ENCODE results near the gene PRR14.

The PRR14 gene

DNA sequence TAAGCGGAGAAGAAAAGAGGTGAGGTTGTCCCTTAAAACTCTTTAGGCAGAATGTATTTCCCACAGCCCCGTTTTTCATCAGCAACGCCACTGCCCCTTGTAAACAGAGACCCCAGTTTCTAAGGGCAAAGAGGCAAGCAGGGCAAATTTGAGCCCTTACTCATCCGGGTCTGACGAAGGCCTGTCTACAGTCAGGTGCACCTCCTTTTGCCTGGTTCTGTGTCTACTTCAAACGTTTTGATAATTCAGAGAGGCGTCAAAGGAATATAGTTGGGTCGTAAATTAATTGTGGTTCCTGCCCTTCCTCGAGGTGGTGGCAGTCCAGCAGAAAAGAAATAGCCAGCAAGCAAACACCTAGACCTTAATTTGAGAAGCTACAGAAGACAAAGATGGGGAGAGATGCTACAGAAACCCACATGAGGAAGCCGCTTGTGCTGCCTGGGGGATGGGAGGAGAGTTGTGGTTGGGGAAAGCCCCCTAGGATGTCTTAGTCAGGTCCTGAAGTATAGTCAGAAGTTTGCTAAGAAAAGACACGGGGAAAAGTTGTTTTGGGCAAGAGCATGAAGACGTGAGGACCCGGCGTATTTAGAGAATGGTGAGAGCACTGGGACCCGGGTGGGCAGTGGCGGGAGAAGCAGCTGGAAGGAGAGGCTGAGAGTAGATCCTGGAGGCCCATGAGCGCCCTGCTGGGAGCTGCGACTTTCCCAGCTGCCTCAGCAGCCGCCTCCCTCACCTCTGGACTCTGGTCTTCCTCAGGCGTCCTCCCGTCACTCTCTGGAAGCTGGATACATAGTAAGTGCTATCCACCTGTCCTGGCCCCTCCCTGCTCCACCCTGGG lies 9.9 kb downstream of the PRR14 start:
- H3K4me3 ChIP-seq (ENCODE audit: low read depth, low read length) = peak overlapping the region; percentile 89
- no peak for TF ChIP-seq CTCF (IDR thresholded peaks at IDR 0.05; ENCODE audit: borderline replicate concordance, insufficient read depth, low read depth, low read length)

DNA sequence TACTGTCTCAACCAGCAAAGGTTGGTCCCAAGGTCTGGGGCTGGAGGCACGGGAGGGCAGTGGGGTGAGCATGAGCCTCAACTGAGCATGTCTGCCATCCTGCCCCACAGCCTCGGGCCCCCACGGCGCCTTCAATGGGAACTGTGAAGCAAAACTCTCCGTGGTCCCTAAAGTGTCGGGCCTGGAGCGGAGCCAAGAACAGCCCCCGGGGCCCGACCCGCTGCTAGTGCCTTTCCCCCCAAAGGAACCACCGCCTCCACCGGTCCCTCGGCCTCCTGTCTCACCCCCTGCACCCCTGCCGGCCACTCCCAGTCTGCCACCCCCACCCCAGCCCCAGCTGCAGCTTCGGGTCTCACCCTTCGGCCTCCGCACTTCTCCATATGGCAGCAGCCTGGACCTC lies 11.7 kb downstream of the PRR14 start:
- H3K4me3 ChIP-seq (ENCODE audit: low read depth, low read length) = no peak overlapping the region
- TF ChIP-seq CTCF (IDR thresholded peaks at IDR 0.05; ENCODE audit: borderline replicate concordance, insufficient read depth, low read depth, low read length) = no peak

GRCh38 chr16:30663038-30663437 lies 12.3 kb downstream of the PRR14 start:
- no peak overlapping the region for H3K4me3 ChIP-seq (ENCODE audit: low read depth, low read length)
- TF ChIP-seq CTCF (IDR thresholded peaks at IDR 0.05; ENCODE audit: borderline replicate concordance, insufficient read depth, low read depth, low read length) = no peak

- no peak for TF ChIP-seq CTCF (IDR thresholded peaks at IDR 0.05; ENCODE audit: borderline replicate concordance, insufficient read depth, low read depth, low read length)
- H3K4me3 ChIP-seq (ENCODE audit: low read depth, low read length) = no peak overlapping the region
Observed at GRCh38 chr16:30663820-30664219, 13.1 kb downstream of the PRR14 start.

- no peak overlapping the region for H3K4me3 ChIP-seq (ENCODE audit: low read depth, low read length)
- no peak for TF ChIP-seq CTCF (IDR thresholded peaks at IDR 0.05; ENCODE audit: borderline replicate concordance, insufficient read depth, low read depth, low read length)
Observed at GRCh38 chr16:30664616-30665109, 13.9 kb downstream of the PRR14 start.

DNA sequence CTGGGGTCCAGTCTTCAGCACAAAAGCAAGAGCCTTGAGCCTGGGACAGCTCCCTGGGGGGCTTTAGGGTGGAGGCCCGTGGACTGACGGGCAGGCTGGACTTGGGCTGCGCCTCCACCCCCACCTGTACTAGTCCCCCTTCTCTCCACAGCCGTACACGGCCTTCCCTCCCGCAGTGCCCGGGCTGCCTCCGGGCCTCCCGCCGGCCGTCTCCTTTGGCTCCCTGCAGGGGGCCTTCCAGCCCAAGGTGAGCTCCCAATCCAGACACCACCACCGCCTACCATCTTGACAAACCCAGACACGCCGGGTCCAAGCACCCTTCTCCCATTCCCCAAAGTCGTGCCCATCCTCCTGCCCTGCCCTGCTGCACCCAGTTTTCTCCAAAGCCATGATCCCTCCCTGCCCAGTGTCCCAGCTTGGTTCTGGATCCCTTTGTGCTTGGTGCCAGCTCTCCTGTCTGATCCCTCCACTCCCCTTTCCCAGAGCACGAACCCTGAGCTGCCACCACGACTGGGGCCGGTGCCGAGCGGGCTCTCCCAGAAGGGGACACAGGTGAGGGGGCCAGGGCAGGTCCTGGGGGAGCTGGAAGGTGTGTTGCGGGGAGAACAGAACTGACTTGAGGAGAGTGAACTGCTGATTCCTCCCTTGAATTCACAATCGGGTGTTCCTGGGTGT lies 14.5 kb downstream of the PRR14 start:
- H3K4me3 ChIP-seq (ENCODE audit: low read depth, low read length) = no peak overlapping the region
- TF ChIP-seq CTCF (IDR thresholded peaks at IDR 0.05; ENCODE audit: borderline replicate concordance, insufficient read depth, low read depth, low read length) = no peak

DNA sequence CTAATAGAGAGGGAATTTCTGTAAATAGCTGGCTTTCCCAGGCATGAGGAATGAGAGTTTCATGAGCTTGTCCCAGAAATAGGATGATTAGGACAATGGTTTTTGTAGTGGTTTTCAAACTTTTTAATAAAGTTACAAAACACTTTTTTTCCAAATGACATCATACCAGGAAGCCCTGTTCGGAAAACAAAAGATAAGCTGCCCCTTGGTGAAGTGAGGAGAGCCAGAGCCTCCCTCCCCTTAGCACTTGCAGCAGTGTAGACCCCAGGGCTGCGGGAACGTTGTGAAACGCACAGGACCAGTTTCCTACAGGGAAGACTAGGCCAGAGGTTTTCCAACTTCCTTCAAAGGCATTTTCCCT lies 15.1 kb downstream of the PRR14 start:
- TF ChIP-seq CTCF (IDR thresholded peaks at IDR 0.05; ENCODE audit: borderline replicate concordance, insufficient read depth, low read depth, low read length) = no peak
- H3K4me3 ChIP-seq (ENCODE audit: low read depth, low read length) = no peak overlapping the region
